Tongue (tissue), 2 donors: Measurements from ENCODE around the gene AKT3. TPM values are rescaled to one million over a fixed set of nuclear protein-coding genes. Genes with fewer than 3 reads are reported as not detected.
"Not testable (repeated sequence)": the region's sequence is repeated elsewhere in the genome, so short reads cannot be mapped to it uniquely, and the experiment has no call there.

Experiments used
- DNase-seq: peaks from one replicate; pipeline ENCODE4 v3.0.0-alpha.2; 2015
- total RNA-seq: library from RNA; depleted of rRNA; stranded (reverse); fragments of >200 nt; gene quantifications from one replicate; pipeline ENCODE4 v1.2.3, GENCODE V29; 2014

AKT3 gene
- total RNA-seq: 48.3 TPM

- DNase-seq: peak; percentile 91
Measured at GRCh38 chr1:243850202-243850451, at the start of gene AKT3. Gene AKT3 (minus strand): TSS chr1:243850243. CDS start chr1:243843170, 7,073 bp downstream.

GRCh38 chr1:243898278-243898677 lies 48.2 kb upstream of the AKT3 start:
- no peak for DNase-seq

GRCh38 chr1:243896313-243896712 lies 46.3 kb upstream of the AKT3 start:
- DNase-seq: no peak

- no peak for DNase-seq
Measured at GRCh38 chr1:243892456-243892855, 42.4 kb upstream of the AKT3 start.

GRCh38 chr1:243890576-243890975 lies 40.5 kb upstream of the AKT3 start:
- DNase-seq: no peak

- no peak for DNase-seq
Measured at GRCh38 chr1:243885806-243886205, 35.8 kb upstream of the AKT3 start.

- no peak for DNase-seq
Measured at GRCh38 chr1:243884603-243885002, 34.6 kb upstream of the AKT3 start.

GRCh38 chr1:243883551-243883950 lies 33.5 kb upstream of the AKT3 start:
- no peak for DNase-seq

GRCh38 chr1:243882276-243882675 lies 32.2 kb upstream of the AKT3 start:
- DNase-seq: no peak

GRCh38 chr1:243877058-243877457 lies 27.0 kb upstream of the AKT3 start:
- DNase-seq: not testable (repeated sequence)

- DNase-seq: no peak
Measured at GRCh38 chr1:243855616-243856318, 5.7 kb upstream of the AKT3 start.

GRCh38 chr1:243851765-243852164 lies 1.7 kb upstream of the AKT3 start:
- no peak for DNase-seq

- DNase-seq: no peak
Measured at GRCh38 chr1:243851257-243851756, 1.3 kb upstream of the AKT3 start.

GRCh38 chr1:243850452-243851256 lies 611 bp upstream of the AKT3 start:
- DNase-seq: peak; percentile 86

GRCh38 chr1:243849421-243850201 lies 432 bp downstream of the AKT3 start:
- peak; percentile 54 for DNase-seq

- peak; percentile 66 for DNase-seq
Measured at GRCh38 chr1:243848858-243849420, 1.1 kb downstream of the AKT3 start.

- DNase-seq: no peak
Measured at GRCh38 chr1:243848165-243848857, 1.7 kb downstream of the AKT3 start.

GRCh38 chr1:243846761-243847160 lies 3.3 kb downstream of the AKT3 start:
- DNase-seq: no peak

- DNase-seq: no peak
Measured at GRCh38 chr1:243845888-243846287, 4.2 kb downstream of the AKT3 start.

GRCh38 chr1:243844186-243844585 lies 5.9 kb downstream of the AKT3 start:
- no peak for DNase-seq

GRCh38 chr1:243842978-243843511 lies 7.0 kb downstream of the AKT3 start:
- DNase-seq: peak; percentile 5

GRCh38 chr1:243842161-243842560 lies 7.9 kb downstream of the AKT3 start:
- no peak for DNase-seq
